GM23338 (cell line): ENCODE results near the gene PSMD4. TPM values are rescaled to one million over a fixed set of nuclear protein-coding genes. Genes with fewer than 3 reads are reported as not detected.

Experiments used
- ATAC-seq: fragments of 200-7000 bp; cut with Tn5 transposase; 3 replicates; pipeline ENCODE4 v1.9.1; 2020
- DNase-seq: peaks from one replicate; pipeline ENCODE4 v3.0.0-alpha.2; 2015; ENCODE audit warnings: low spot score
- H2AFZ ChIP-seq: fragments of 200-600 bp; sonication (generic); 2 replicates; pipeline ENCODE4 v1.8.0; 2016; ENCODE audit warnings: antibody characterized with exemption, mild to moderate bottlenecking, moderate library complexity
- H3F3A ChIP-seq: fragments of 200-600 bp; sonication (generic); replicated peaks from 2 replicates; pipeline ENCODE4 v1.8.0; 2017; ENCODE audit warnings: antibody characterized with exemption, mixed run types, low read depth
- H3K27ac ChIP-seq: fragments of 200-600 bp; sonication (generic); 2 replicates; pipeline ENCODE4 v1.6.1; 2016; ENCODE audit warnings: low read depth
- H3K27me3 ChIP-seq: fragments of 200-600 bp; sonication (generic); 2 replicates; pipeline ENCODE4 v1.8.0; 2016; ENCODE audit warnings: mild to moderate bottlenecking, mixed run types, moderate library complexity; ENCODE audit not compliant: insufficient read depth
- H3K36me3 ChIP-seq: fragments of 200-600 bp; sonication (generic); 2 replicates; pipeline ENCODE4 v1.8.0; 2016; ENCODE audit warnings: mild to moderate bottlenecking; ENCODE audit not compliant: insufficient read depth
- H3K4me1 ChIP-seq: fragments of 200-600 bp; sonication (generic); 2 replicates; pipeline ENCODE4 v1.8.0; 2016; ENCODE audit warnings: mild to moderate bottlenecking, moderate library complexity; ENCODE audit not compliant: insufficient read depth
- H3K4me2 ChIP-seq: fragments of 200-600 bp; sonication (generic); 2 replicates; pipeline ENCODE4 v1.7.1; 2017; ENCODE audit warnings: mixed run types
- H3K4me3 ChIP-seq: fragments of 200-600 bp; sonication (generic); 2 replicates; pipeline ENCODE4 v1.6.1; 2016; ENCODE audit warnings: mixed run types
- H3K79me2 ChIP-seq: fragments of 200-600 bp; sonication (generic); replicated peaks from 2 replicates; pipeline ENCODE4 v1.8.0; 2017; ENCODE audit warnings: mild to moderate bottlenecking; ENCODE audit not compliant: insufficient read depth
- H3K9me2 ChIP-seq: fragments of 200-600 bp; sonication (generic); 2 replicates; pipeline ENCODE4 v1.8.0; 2017; ENCODE audit not compliant: insufficient read depth
- H4K20me1 ChIP-seq: fragments of 200-600 bp; sonication (generic); replicated peaks from 2 replicates; pipeline ENCODE4 v1.8.0; 2017; ENCODE audit warnings: mild to moderate bottlenecking; ENCODE audit not compliant: insufficient read depth
- H3K27ac Mint-ChIP-seq: 2 replicates; pipeline ENCODE4 v1.8.0; 2020; ENCODE audit warnings: inconsistent platforms, mild to moderate bottlenecking, moderate library complexity, mixed read lengths
- H3K27me3 Mint-ChIP-seq: 3 replicates; pipeline ENCODE4 v1.8.0; 2022; ENCODE audit warnings: low read depth, mild to moderate bottlenecking, moderate library complexity, mixed read lengths, inconsistent platforms; ENCODE audit not compliant: insufficient read depth, poor library complexity
- H3K36me3 Mint-ChIP-seq: 3 replicates; pipeline ENCODE4 v1.8.0; 2021; ENCODE audit warnings: low read depth, mild to moderate bottlenecking, inconsistent platforms, moderate library complexity, mixed read lengths
- H3K4me1 Mint-ChIP-seq: 3 replicates; pipeline ENCODE4 v1.8.0; 2020; ENCODE audit warnings: mild to moderate bottlenecking, inconsistent platforms, mixed read lengths
- H3K4me3 Mint-ChIP-seq: 3 replicates; pipeline ENCODE4 v1.8.0; 2021; ENCODE audit warnings: moderate library complexity, mild to moderate bottlenecking, inconsistent platforms, mixed read lengths
- H3K9me3 Mint-ChIP-seq: 3 replicates; pipeline ENCODE4 v1.8.0; 2020; ENCODE audit warnings: moderate library complexity, mild to moderate bottlenecking, inconsistent platforms, mixed read lengths
- CREB1 ChIP-seq: fragments of 250-450 bp; sonication (Bioruptor Pico); IDR thresholded peaks from 2 replicates; pipeline ENCODE4 v1.5.0; 2020; ENCODE audit warnings: low read depth, mild to moderate bottlenecking, moderate library complexity
- ETS1 ChIP-seq: IDR thresholded peaks from 2 replicates; pipeline ENCODE4 v1.6.1; 2016; ENCODE audit warnings: antibody characterized with exemption
- EZH2 ChIP-seq: fragments of 200-600 bp; sonication (generic); IDR thresholded peaks from one replicate; pipeline ENCODE4 v1.8.0; 2017; ENCODE audit warnings: antibody characterized with exemption, mild to moderate bottlenecking, low read depth; ENCODE audit not compliant: unreplicated experiment
- EZH2phosphoT487 ChIP-seq: fragments of 200-600 bp; sonication (generic); IDR thresholded peaks from one replicate; pipeline ENCODE4 v1.8.1; 2018; ENCODE audit warnings: antibody characterized with exemption; ENCODE audit not compliant: unreplicated experiment
- NANOG ChIP-seq: IDR thresholded peaks from 2 replicates; pipeline ENCODE4 v1.6.1; 2016; ENCODE audit warnings: antibody characterized with exemption, borderline replicate concordance
- POLR2AphosphoS5 ChIP-seq: IDR thresholded peaks from 2 replicates; pipeline ENCODE4 v1.6.1; 2016; ENCODE audit warnings: antibody characterized with exemption, low read depth
- STAT1 ChIP-seq: IDR thresholded peaks from one replicate; pipeline ENCODE4 v1.6.1; 2016; ENCODE audit warnings: antibody characterized with exemption; ENCODE audit not compliant: unreplicated experiment
- ZNF331 ChIP-seq: fragments of 250-450 bp; sonication (Bioruptor Pico); IDR thresholded peaks from 2 replicates; pipeline ENCODE4 v1.5.0; 2020; ENCODE audit warnings: low read depth, mild to moderate bottlenecking, moderate library complexity
- polyA plus RNA-seq: library from polyadenylated mRNA; unstranded; fragments of >200 nt; fragmentation: Nextera tagmentation; extraction: Ambion mirVana; gene quantifications from 2 replicates; pipeline ENCODE4 v1.2.1, GENCODE V29; 2016
- total RNA-seq: library from RNA; depleted of rRNA; stranded (reverse); fragments of >200 nt; shearing (Covaris generic); gene quantifications from 2 replicates; pipeline ENCODE4 v1.2.3, GENCODE V29; 2014
- TF ChIP-seq, protein P1 (sequence below): fragments of 250-450 bp; sonication (Bioruptor Pico); IDR thresholded peaks from 2 replicates; pipeline ENCODE4 v1.5.0; 2020; ENCODE audit warnings: mild to moderate bottlenecking, moderate library complexity
- TF ChIP-seq, protein P2 (sequence below): IDR thresholded peaks from one replicate; pipeline ENCODE4 v1.6.1; 2018; ENCODE audit warnings: antibody characterized with exemption; ENCODE audit not compliant: unreplicated experiment
- TF ChIP-seq, protein P3 (sequence below), 2 experiments: fragments of 200-600 bp in 1 of 2; sonication (generic) in 1 of 2; conservative IDR thresholded peaks; 2 replicates each; pipeline versions ENCODE4 v1.5.1 to v1.6.1; 2016 to 2017; ENCODE audit warnings: antibody characterized with exemption in 2 of 2, low read depth in 2 of 2, mild to moderate bottlenecking in 2 of 2, moderate library complexity in 1 of 2

The PSMD4 gene
- total and polyA plus RNA-seq, 2 experiments from 2014 or later: 171 to 235 TPM

DNA sequence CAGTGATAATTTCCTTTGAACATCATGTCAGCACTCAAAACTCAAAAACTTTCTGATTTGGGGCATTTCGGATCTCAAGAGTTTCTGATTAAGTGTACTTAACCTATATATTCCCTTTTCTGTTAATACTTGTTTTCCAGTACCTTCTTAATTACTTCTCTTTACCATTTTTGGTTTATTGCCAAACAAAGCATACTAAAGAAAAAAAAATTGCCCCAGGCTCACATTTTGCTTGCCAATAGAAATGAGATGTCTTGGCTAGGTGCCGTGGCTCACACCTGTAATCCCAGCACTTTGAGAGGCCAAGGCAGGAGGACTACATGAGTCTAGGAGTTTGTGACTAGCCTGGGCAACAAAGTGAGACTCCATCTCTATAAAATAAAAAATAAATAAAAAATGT lies 4.8 kb downstream of the PSMD4 start (continued):
- TF ChIP-seq, protein P1, sequence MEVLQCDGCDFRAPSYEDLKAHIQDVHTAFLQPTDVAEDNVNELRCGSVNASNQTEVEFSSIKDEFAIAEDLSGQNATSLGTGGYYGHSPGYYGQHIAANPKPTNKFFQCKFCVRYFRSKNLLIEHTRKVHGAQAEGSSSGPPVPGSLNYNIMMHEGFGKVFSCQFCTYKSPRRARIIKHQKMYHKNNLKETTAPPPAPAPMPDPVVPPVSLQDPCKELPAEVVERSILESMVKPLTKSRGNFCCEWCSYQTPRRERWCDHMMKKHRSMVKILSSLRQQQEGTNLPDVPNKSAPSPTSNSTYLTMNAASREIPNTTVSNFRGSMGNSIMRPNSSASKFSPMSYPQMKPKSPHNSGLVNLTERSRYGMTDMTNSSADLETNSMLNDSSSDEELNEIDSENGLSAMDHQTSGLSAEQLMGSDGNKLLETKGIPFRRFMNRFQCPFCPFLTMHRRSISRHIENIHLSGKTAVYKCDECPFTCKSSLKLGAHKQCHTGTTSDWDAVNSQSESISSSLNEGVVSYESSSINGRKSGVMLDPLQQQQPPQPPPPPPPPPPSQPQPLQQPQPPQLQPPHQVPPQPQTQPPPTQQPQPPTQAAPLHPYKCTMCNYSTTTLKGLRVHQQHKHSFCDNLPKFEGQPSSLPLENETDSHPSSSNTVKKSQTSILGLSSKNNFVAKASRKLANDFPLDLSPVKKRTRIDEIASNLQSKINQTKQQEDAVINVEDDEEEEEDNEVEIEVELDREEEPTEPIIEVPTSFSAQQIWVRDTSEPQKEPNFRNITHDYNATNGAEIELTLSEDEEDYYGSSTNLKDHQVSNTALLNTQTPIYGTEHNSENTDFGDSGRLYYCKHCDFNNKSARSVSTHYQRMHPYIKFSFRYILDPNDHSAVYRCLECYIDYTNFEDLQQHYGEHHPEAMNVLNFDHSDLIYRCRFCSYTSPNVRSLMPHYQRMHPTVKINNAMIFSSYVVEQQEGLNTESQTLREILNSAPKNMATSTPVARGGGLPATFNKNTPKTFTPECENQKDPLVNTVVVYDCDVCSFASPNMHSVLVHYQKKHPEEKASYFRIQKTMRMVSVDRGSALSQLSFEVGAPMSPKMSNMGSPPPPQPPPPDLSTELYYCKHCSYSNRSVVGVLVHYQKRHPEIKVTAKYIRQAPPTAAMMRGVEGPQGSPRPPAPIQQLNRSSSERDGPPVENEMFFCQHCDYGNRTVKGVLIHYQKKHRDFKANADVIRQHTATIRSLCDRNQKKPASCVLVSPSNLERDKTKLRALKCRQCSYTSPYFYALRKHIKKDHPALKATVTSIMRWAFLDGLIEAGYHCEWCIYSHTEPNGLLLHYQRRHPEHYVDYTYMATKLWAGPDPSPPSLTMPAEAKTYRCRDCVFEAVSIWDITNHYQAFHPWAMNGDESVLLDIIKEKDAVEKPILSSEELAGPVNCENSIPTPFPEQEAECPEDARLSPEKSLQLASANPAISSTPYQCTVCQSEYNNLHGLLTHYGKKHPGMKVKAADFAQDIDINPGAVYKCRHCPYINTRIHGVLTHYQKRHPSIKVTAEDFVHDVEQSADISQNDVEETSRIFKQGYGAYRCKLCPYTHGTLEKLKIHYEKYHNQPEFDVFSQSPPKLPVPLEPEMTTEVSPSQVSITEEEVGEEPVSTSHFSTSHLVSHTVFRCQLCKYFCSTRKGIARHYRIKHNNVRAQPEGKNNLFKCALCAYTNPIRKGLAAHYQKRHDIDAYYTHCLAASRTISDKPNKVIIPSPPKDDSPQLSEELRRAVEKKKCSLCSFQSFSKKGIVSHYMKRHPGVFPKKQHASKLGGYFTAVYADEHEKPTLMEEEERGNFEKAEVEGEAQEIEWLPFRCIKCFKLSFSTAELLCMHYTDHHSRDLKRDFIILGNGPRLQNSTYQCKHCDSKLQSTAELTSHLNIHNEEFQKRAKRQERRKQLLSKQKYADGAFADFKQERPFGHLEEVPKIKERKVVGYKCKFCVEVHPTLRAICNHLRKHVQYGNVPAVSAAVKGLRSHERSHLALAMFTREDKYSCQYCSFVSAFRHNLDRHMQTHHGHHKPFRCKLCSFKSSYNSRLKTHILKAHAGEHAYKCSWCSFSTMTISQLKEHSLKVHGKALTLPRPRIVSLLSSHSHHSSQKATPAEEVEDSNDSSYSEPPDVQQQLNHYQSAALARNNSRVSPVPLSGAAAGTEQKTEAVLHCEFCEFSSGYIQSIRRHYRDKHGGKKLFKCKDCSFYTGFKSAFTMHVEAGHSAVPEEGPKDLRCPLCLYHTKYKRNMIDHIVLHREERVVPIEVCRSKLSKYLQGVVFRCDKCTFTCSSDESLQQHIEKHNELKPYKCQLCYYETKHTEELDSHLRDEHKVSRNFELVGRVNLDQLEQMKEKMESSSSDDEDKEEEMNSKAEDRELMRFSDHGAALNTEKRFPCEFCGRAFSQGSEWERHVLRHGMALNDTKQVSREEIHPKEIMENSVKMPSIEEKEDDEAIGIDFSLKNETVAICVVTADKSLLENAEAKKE (CRISPR knock-in tag): no peak
- TF ChIP-seq EZH2 (no peak), ZNF331 (no peak), POLR2AphosphoS5 (no peak)

DNA sequence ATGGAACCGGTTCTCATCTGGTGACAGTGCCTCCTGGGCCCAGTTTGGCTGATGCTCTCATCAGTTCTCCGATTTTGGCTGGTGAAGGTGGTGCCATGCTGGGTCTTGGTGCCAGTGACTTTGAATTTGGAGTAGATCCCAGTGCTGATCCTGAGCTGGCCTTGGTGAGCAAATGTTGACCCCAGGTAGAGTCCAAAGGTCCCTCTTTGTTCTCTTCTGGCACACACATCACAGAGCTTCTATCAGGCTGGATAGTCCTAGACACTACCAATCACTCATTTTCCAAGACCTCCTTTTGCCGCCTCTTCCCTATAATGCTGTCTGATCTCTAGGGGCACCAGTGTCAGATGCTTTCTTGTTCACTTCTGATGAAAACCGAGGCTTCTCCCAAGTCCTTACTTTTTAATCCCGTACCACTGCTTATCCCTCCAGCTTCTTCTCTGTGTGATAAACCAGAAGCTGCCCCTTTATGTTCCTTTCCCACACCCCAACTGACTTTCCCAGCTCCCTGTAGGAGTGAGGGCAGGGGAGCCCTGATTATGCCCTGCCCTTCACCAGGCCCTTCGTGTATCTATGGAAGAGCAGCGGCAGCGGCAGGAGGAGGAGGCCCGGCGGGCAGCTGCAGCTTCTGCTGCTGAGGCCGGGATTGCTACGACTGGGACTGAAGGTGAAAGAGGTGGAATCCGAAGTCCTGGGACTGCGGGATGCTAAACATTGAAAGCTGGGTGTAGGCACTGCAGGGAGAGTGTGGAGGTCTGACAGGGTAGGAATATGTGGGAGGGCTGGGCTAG lies 11.1 kb downstream of the PSMD4 start:
- no peak overlapping the region for H3K27ac ChIP-seq
- no peak for ATAC-seq
- no peak overlapping the region for H3K27ac Mint-ChIP-seq
- no peak overlapping the region for H3K4me3 ChIP-seq
- DNase-seq: no peak
- no peak overlapping the region for H3K4me2 ChIP-seq
- TF ChIP-seq CREB1 (CRISPR knock-in tag) (no peak), NANOG (no peak), STAT1 (no peak), EZH2 (no peak), ETS1 (no peak), EZH2phosphoT487 (no peak), POLR2AphosphoS5 (no peak)
- TF ChIP-seq, protein P2, sequence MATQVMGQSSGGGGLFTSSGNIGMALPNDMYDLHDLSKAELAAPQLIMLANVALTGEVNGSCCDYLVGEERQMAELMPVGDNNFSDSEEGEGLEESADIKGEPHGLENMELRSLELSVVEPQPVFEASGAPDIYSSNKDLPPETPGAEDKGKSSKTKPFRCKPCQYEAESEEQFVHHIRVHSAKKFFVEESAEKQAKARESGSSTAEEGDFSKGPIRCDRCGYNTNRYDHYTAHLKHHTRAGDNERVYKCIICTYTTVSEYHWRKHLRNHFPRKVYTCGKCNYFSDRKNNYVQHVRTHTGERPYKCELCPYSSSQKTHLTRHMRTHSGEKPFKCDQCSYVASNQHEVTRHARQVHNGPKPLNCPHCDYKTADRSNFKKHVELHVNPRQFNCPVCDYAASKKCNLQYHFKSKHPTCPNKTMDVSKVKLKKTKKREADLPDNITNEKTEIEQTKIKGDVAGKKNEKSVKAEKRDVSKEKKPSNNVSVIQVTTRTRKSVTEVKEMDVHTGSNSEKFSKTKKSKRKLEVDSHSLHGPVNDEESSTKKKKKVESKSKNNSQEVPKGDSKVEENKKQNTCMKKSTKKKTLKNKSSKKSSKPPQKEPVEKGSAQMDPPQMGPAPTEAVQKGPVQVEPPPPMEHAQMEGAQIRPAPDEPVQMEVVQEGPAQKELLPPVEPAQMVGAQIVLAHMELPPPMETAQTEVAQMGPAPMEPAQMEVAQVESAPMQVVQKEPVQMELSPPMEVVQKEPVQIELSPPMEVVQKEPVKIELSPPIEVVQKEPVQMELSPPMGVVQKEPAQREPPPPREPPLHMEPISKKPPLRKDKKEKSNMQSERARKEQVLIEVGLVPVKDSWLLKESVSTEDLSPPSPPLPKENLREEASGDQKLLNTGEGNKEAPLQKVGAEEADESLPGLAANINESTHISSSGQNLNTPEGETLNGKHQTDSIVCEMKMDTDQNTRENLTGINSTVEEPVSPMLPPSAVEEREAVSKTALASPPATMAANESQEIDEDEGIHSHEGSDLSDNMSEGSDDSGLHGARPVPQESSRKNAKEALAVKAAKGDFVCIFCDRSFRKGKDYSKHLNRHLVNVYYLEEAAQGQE: no peak
- TF ChIP-seq, protein P3, sequence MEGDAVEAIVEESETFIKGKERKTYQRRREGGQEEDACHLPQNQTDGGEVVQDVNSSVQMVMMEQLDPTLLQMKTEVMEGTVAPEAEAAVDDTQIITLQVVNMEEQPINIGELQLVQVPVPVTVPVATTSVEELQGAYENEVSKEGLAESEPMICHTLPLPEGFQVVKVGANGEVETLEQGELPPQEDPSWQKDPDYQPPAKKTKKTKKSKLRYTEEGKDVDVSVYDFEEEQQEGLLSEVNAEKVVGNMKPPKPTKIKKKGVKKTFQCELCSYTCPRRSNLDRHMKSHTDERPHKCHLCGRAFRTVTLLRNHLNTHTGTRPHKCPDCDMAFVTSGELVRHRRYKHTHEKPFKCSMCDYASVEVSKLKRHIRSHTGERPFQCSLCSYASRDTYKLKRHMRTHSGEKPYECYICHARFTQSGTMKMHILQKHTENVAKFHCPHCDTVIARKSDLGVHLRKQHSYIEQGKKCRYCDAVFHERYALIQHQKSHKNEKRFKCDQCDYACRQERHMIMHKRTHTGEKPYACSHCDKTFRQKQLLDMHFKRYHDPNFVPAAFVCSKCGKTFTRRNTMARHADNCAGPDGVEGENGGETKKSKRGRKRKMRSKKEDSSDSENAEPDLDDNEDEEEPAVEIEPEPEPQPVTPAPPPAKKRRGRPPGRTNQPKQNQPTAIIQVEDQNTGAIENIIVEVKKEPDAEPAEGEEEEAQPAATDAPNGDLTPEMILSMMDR (conservative IDR thresholded peaks at IDR 0.05; ENCODE audit: low read depth in 2 of 2): no peak
- H3K27me3 ChIP-seq: no peaks in the 10 kb centered on the region
- peaks cover 9% of the 10 kb centered on the region for H4K20me1 ChIP-seq
- H3F3A ChIP-seq: peaks cover 11% of the 10 kb centered on the region
- peaks cover 2% of the 10 kb centered on the region; the same call in 1 of the 3 replicates for H3K4me1 Mint-ChIP-seq
- H3K79me2 ChIP-seq: peaks cover 23% of the 10 kb centered on the region
- peaks cover 39% of the 10 kb centered on the region for H3K36me3 ChIP-seq
- no peak overlapping the region for H2AFZ ChIP-seq
- peaks cover 72% of the 10 kb centered on the region for H3K36me3 Mint-ChIP-seq
- H3K27me3 Mint-ChIP-seq: peaks cover 3% of the 10 kb centered on the region
- H3K9me3 Mint-ChIP-seq: no peaks in the 10 kb centered on the region
- no peaks in the 10 kb centered on the region for H3K4me1 ChIP-seq
- no peaks in the 10 kb centered on the region for H3K9me2 ChIP-seq
- no peak overlapping the region for H3K4me3 Mint-ChIP-seq
